ENCODE measurements around the gene PLA2G3. TPM values are rescaled to one million over a fixed set of nuclear protein-coding genes. Genes with fewer than 3 reads are reported as not detected.

PLA2G3 gene
- total and polyA plus RNA-seq, 2 donors (not counting 3 experiments of a cell fraction or from before 2014, with no cell fraction given), result 0.75 to 0.84 TPM

- ChIA-PET POLR2A (no interaction called here), CTCF (no interaction called here)
- peaks cover 3% of the 10 kb centered on the region for H3K9me1 ChIP-seq (replicated peaks; ENCODE audit: control insufficient read depth, extremely low read depth, insufficient read depth, low read length)
- DNase-seq (ENCODE audit: low read depth, low spot score) (no peak), FAIRE-seq (no peak)
- H3K4me1 ChIP-seq (ENCODE audit: control insufficient read depth, extremely low read depth, insufficient read depth, low read length), result peaks cover 29% of the 10 kb centered on the region
- H3K9me3 ChIP-seq (replicated peaks; ENCODE audit: control insufficient read depth, insufficient read depth, low read length), result no peaks in the 10 kb centered on the region
- no TSS peak for BruUV-seq (replicated peaks)
- TF ChIP-seq POLR2A (IDR thresholded peaks at IDR 0.05; ENCODE audit: low read depth, low read length) (no peak), GATA2 (IDR thresholded peaks at IDR 0.05; ENCODE audit: insufficient read depth, insufficient read length, low read depth, low read length) (no peak), MAX (IDR thresholded peaks at IDR 0.05; ENCODE audit: insufficient read depth, insufficient read length) (no peak), MYC (IDR thresholded peaks at IDR 0.05; ENCODE audit: low read depth, low read length) (no peak), JUN (IDR thresholded peaks at IDR 0.05; ENCODE audit: borderline replicate concordance, insufficient read depth, insufficient read length, low read depth) (no peak), FOS (IDR thresholded peaks at IDR 0.05; ENCODE audit: borderline replicate concordance, insufficient read depth, low read length) (no peak)
- no peaks in the 10 kb centered on the region for H3K27me3 ChIP-seq (ENCODE audit: control insufficient read depth in 2 of 2, insufficient read depth in 2 of 2, low read length in 2 of 2)
- no peak overlapping the region for H2AFZ ChIP-seq (ENCODE audit: low read depth, low read length)
- dilution Hi-C loops (cut with MboI; ENCODE audit: extremely low pct_ligation_motif_present, low sequenced_read_pairs) (no loop called here), intact Hi-C loops (cut with micrococcal nuclease) (no loop called here)
- H3K9ac ChIP-seq (replicated peaks; ENCODE audit: extremely low read depth, insufficient read depth, low read length), result no peak overlapping the region
- peaks cover 0 to 3% of the 10 kb centered on the region in 2 experiments for H3K36me3 ChIP-seq (ENCODE audit: control insufficient read depth in 2 of 2, extremely low read depth in 1 of 2, insufficient read depth in 2 of 2, low read length in 2 of 2)
- no peak overlapping the region for H3K4me3 ChIP-seq (replicated peaks in 1 of 3; ENCODE audit: insufficient read depth in 1 of 3, low read depth in 1 of 3, low read length in 3 of 3)
- H3K27ac ChIP-seq (ENCODE audit: insufficient read depth, low read depth, low read length), result no peak overlapping the region
- no peak overlapping the region for H3K4me2 ChIP-seq (ENCODE audit: insufficient read depth, low read length)
- H4K20me1 ChIP-seq (replicated peaks; ENCODE audit: control insufficient read depth, extremely low read depth, insufficient read depth, low read length), result no peaks in the 10 kb centered on the region
- H3K79me2 ChIP-seq (ENCODE audit: control insufficient read depth, insufficient read depth, low read length), result peaks cover 68% of the 10 kb centered on the region
Measured at GRCh38 chr22:31170971-31171370, 30.7 kb upstream of the PLA2G3 start.

- no peak overlapping the region for H3K27ac ChIP-seq (ENCODE audit: insufficient read depth, low read depth, low read length)
- H3K9ac ChIP-seq (replicated peaks; ENCODE audit: extremely low read depth, insufficient read depth, low read length), result no peak overlapping the region
- dilution Hi-C loops (cut with MboI; ENCODE audit: extremely low pct_ligation_motif_present, low sequenced_read_pairs), result no loop called here
- H3K79me2 ChIP-seq (ENCODE audit: control insufficient read depth, insufficient read depth, low read length), result peaks cover 41% of the 10 kb centered on the region
- DNase-seq (ENCODE audit: low read depth, low spot score) (peak; percentile 33), FAIRE-seq (no peak)
- H2AFZ ChIP-seq (ENCODE audit: low read depth, low read length), result no peak overlapping the region
- TF ChIP-seq MAX (IDR thresholded peaks at IDR 0.05; ENCODE audit: insufficient read depth, insufficient read length) (no peak), MYC (IDR thresholded peaks at IDR 0.05; ENCODE audit: low read depth, low read length) (no peak), FOS (IDR thresholded peaks at IDR 0.05; ENCODE audit: borderline replicate concordance, insufficient read depth, low read length) (no peak), JUN (IDR thresholded peaks at IDR 0.05; ENCODE audit: borderline replicate concordance, insufficient read depth, insufficient read length, low read depth) (no peak), EZH2 (IDR thresholded peaks at IDR 0.05; ENCODE audit: borderline replicate concordance, low read depth, low read length, severe bottlenecking) (no peak), GATA2 (IDR thresholded peaks at IDR 0.05; ENCODE audit: insufficient read depth, insufficient read length, low read depth, low read length) (no peak), POLR2A (IDR thresholded peaks at IDR 0.05; ENCODE audit: low read depth, low read length) (no peak), POLR2AphosphoS5 (IDR thresholded peaks at IDR 0.05; ENCODE audit: insufficient read depth, low read depth, low read length) (no peak), CTCF (IDR thresholded peaks at IDR 0.05; ENCODE audit: extremely low read depth in 1 of 2, insufficient read depth in 1 of 2, low read depth in 1 of 2, low read length in 2 of 2) (no peak)
- peaks cover 2 to 3% of the 10 kb centered on the region in 2 experiments for H3K36me3 ChIP-seq (ENCODE audit: control insufficient read depth in 2 of 2, extremely low read depth in 1 of 2, insufficient read depth in 2 of 2, low read length in 2 of 2)
- H3K4me1 ChIP-seq (ENCODE audit: control insufficient read depth, extremely low read depth, insufficient read depth, low read length), result peaks cover 19% of the 10 kb centered on the region
- no TSS peak for BruUV-seq (replicated peaks)
- ChIA-PET CTCF (interaction anchor here (0.8 to 17.9 kb wide), 5 partner anchors 11 to 110 kb away, joined by 5 to 231 read pairs (median 22); partner anchors contain the start of gene SELENOM), POLR2A (no interaction called here)
- H3K9me1 ChIP-seq (replicated peaks; ENCODE audit: control insufficient read depth, extremely low read depth, insufficient read depth, low read length), result no peaks in the 10 kb centered on the region
- intact Hi-C loops (cut with micrococcal nuclease), result loop anchor here (5.0 kb wide), 1 partner anchor 70 kb away; no protein-coding TSS in a partner anchor
- H3K27me3 ChIP-seq (ENCODE audit: control insufficient read depth in 2 of 2, insufficient read depth in 2 of 2, low read length in 2 of 2), result no peaks in the 10 kb centered on the region
- H3K4me3 ChIP-seq (replicated peaks in 1 of 3; ENCODE audit: insufficient read depth in 1 of 3, low read depth in 1 of 3, low read length in 3 of 3), result no peak overlapping the region
- no peaks in the 10 kb centered on the region for H3K9me3 ChIP-seq (replicated peaks; ENCODE audit: control insufficient read depth, insufficient read depth, low read length)
- H3K4me2 ChIP-seq (ENCODE audit: insufficient read depth, low read length), result peak overlapping the region; percentile 95
- no peaks in the 10 kb centered on the region for H4K20me1 ChIP-seq (replicated peaks; ENCODE audit: control insufficient read depth, extremely low read depth, insufficient read depth, low read length)
Measured at GRCh38 chr22:31162015-31162765, 21.9 kb upstream of the PLA2G3 start.
